ENCODE measurements around the gene LNX2.
"Not testable (repeated sequence)": the region's sequence is repeated elsewhere in the genome, so short reads cannot be mapped to it uniquely, and the experiment has no call there.

LNX2 gene

DNA sequence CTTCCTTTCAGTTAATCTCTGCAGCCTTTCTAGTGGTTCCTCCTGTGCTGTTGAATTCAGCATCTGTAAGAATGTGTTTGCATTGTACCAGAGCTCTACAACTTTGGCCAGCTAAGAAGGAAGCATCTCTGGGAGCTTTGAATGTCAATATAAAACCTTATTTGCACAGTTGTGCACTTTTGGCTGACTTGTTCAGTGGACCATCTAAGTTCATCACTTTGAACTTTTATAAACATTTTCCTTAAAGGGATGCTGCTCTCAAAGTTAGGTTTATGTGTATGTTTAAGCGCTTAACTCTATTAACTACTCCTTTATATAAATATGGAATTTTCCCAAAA lies 16.9 kb upstream of the LNX2 start:
- DNase-seq (ENCODE audit: low read depth, low spot score), result no peak

- no peak for DNase-seq (ENCODE audit: low read depth, low spot score)
Measured at GRCh38 chr13:27636589-27637288, 16.4 kb upstream of the LNX2 start.

- no peak for DNase-seq (ENCODE audit: low read depth, low spot score)
Measured at GRCh38 chr13:27635266-27635665, 14.9 kb upstream of the LNX2 start.

GRCh38 chr13:27634791-27635190 lies 14.5 kb upstream of the LNX2 start:
- no peak for DNase-seq (ENCODE audit: low read depth, low spot score)

DNA sequence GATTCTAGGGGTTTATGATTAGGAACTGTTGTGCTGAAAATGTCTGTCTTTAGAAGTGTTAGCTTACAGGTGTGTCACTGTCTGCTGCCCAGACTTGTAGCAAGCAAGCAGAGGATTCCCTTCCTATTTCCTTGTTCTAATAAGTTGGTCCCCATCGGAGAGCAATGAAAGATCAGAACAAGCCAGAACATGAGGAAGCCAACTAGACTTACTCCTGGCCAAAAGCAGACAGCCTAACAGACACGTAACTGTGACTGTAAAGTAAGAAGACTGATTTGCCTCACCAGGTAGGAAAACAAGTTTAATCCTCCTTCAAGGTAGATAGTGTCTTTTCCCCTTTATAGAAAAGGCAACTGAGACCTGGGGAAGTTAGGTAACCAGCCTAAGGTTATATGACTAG lies 13.9 kb upstream of the LNX2 start:
- DNase-seq (ENCODE audit: low read depth, low spot score), result no peak

GRCh38 chr13:27632648-27633047 lies 12.3 kb upstream of the LNX2 start:
- no peak for DNase-seq (ENCODE audit: low read depth, low spot score)

- DNase-seq (ENCODE audit: low read depth, low spot score), result no peak
Measured at GRCh38 chr13:27632214-27632613, 11.9 kb upstream of the LNX2 start.

GRCh38 chr13:27631665-27632064 lies 11.3 kb upstream of the LNX2 start:
- no peak for DNase-seq (ENCODE audit: low read depth, low spot score)

DNA sequence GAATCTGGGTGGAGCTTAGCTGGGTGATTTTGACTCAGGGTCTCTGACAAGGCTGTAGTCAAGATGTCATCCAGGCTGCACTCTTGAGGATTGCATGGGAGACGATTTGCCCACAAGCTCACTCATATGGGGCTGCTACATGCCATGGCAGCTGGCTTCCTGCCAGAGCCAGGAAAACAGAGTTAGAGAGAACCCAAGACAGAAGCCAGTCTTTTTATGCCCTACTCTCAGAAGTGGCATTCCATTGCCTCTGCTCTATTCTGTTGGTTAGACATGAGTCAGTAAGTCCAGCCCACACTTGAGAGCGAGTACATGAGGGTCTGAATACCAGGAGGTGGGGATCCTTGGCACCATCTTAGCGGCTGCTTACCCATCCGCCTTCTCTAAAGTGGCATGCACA lies 10.8 kb upstream of the LNX2 start:
- no peak for DNase-seq (ENCODE audit: low read depth, low spot score)

- DNase-seq (ENCODE audit: low read depth, low spot score), result not testable (repeated sequence)
Measured at GRCh38 chr13:27628766-27629165, 8.4 kb upstream of the LNX2 start.

- DNase-seq (ENCODE audit: low read depth, low spot score), result no peak
Measured at GRCh38 chr13:27628081-27628480, 7.8 kb upstream of the LNX2 start.

- DNase-seq (ENCODE audit: low read depth, low spot score), result no peak
Measured at GRCh38 chr13:27627380-27627779, 7.1 kb upstream of the LNX2 start.

GRCh38 chr13:27625839-27626238 lies 5.5 kb upstream of the LNX2 start:
- DNase-seq (ENCODE audit: low read depth, low spot score), result no peak

DNA sequence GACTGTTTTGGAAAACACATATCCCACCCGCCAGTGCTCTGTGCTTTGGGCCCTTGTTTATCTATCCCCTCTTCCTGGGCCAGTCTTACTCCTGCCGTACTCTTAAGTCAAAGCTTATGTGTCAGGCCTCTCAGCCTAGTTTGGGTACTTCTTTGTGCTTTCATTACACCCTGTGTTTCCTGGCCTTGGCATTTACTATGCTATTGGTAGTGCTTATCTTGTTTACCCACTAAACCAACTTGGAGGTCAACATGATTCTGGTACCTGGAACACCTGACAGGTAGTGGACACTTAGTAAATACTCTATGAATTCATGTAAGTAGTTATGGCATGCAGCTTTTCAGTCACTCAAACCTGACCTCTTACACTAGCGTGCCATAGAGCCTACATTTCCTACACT lies 3.7 kb upstream of the LNX2 start:
- DNase-seq (ENCODE audit: low read depth, low spot score), result no peak

GRCh38 chr13:27622881-27623280 lies 2.6 kb upstream of the LNX2 start:
- no peak for DNase-seq (ENCODE audit: low read depth, low spot score)

GRCh38 chr13:27622102-27622820 lies 1.9 kb upstream of the LNX2 start:
- no peak for DNase-seq (ENCODE audit: low read depth, low spot score)

GRCh38 chr13:27621366-27622101 lies 1.2 kb upstream of the LNX2 start, which contains the start of gene POLR1D:
Gene POLR1D, plus strand, starts transcription at chr13:27621892. Its CDS starts 92 bp downstream, at chr13:27621984.
- no peak for DNase-seq (ENCODE audit: low read depth, low spot score)

DNA sequence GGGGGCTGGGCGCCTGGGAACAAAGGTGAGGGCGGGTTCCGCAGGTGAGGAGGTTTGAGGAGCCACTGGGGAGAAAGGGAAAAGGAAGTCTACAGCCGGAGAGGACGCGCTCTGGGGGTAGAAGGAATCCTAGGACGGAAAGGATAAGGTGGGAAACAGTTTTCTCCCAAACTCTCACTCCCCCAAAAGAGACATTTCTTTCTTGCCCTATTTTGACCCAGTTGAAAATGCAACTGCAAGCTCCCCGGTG lies 712 bp upstream of the LNX2 start:
- DNase-seq (ENCODE audit: low read depth, low spot score), result no peak

GRCh38 chr13:27619728-27620376 lies 477 bp downstream of the LNX2 start:
- DNase-seq (ENCODE audit: low read depth, low spot score), result no peak

- no peak for DNase-seq (ENCODE audit: low read depth, low spot score)
Measured at GRCh38 chr13:27619093-27619727, 1.1 kb downstream of the LNX2 start.

DNA sequence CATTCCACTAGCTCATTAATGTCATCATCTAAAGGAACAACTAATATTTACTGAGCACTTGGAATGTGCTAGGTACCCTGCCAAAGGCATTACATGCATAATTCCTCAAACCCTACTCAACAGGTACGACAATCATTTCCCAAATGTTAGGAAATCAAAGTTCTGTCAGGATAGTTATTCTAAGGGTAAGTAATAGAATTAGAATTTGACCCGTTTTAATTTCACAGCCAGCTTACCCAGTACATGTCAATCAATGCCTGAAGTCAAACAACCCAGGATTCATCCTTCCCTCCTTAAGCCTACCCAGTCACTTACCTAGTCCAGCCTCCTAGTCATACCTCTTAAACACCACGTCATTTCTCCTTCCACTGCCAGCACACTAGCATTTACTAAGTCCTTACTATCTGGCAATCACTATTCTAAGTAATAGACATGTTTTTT lies 2.4 kb downstream of the LNX2 start:
- DNase-seq (ENCODE audit: low read depth, low spot score), result no peak

DNA sequence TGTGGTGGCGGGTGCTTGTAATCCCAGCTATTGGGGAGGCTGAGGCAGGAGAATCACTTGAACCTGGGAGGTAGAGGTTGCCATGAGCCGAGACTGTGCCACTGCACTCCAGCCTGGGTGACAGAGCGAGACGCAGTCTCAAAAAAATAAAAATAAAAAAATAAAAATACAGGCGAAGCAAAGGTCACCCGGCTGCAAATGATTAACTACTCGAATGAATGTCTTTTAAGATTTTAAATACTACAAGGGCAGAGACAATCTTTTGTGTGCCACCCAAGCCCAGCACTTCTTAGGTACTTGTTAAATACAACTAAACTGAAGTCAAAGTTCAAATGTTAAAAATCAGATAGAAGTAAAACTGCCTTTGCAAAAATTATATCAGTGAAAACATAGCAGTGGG lies 6.7 kb downstream of the LNX2 start:
- no peak for DNase-seq (ENCODE audit: low read depth, low spot score)

Data from brain pericyte (primary cell).